Astrocyte (in vitro differentiated cells and primary cell): ENCODE data around the gene PHF1. TPM values are rescaled to one million over a fixed set of nuclear protein-coding genes. Genes with fewer than 3 reads are reported as not detected.

Experiments
- DNase-seq: peaks from one replicate; pipeline ENCODE4 v3.0.0-alpha.2; 2010; ENCODE audit warnings: low read depth
- FAIRE-seq: peaks from 2 replicates; lab custom pipeline; 2011; peaks lifted over from hg19 to GRCh38; lab: Jason Lieb, UNC
- H2AFZ ChIP-seq: 2 replicates; pipeline ENCODE4 v1.6.0; 2012; ENCODE audit warnings: low read depth, low read length, inconsistent platforms
- H3K27ac ChIP-seq: 2 replicates; pipeline ENCODE4 v1.5.1; 2011; ENCODE audit warnings: low read depth, low read length, inconsistent platforms
- H3K27me3 ChIP-seq: 2 replicates; pipeline ENCODE4 v1.6.0; 2011; ENCODE audit warnings: low read length, inconsistent platforms; ENCODE audit not compliant: insufficient read depth
- H3K36me3 ChIP-seq: 2 replicates; pipeline ENCODE4 v1.5.1; 2011; ENCODE audit warnings: low read length, inconsistent platforms; ENCODE audit not compliant: insufficient read depth
- H3K4me1 ChIP-seq: 2 replicates; pipeline ENCODE4 v1.5.1; 2011; ENCODE audit warnings: low read length, inconsistent platforms; ENCODE audit not compliant: insufficient read depth
- H3K4me2 ChIP-seq: 2 replicates; pipeline ENCODE4 v1.6.0; 2012; ENCODE audit warnings: low read length, inconsistent platforms
- H3K4me3 ChIP-seq: 2 replicates; pipeline ENCODE4 v1.5.1; 2011; ENCODE audit warnings: low read depth, mild to moderate bottlenecking, low read length, inconsistent platforms; ENCODE audit not compliant: insufficient read depth
- H3K79me2 ChIP-seq: 2 replicates; pipeline ENCODE4 v1.6.0; 2012; ENCODE audit warnings: mild to moderate bottlenecking, low read length, inconsistent platforms; ENCODE audit not compliant: insufficient read depth
- H3K9ac ChIP-seq: 2 replicates; pipeline ENCODE4 v1.6.0; 2012; ENCODE audit warnings: mild to moderate bottlenecking, low read length, inconsistent platforms
- H3K9me3 ChIP-seq: 2 replicates; pipeline ENCODE4 v1.5.1; 2012; ENCODE audit warnings: low read depth, mild to moderate bottlenecking, low read length, inconsistent platforms; ENCODE audit not compliant: insufficient read depth
- H4K20me1 ChIP-seq: 2 replicates; pipeline ENCODE4 v1.6.0; 2012; ENCODE audit warnings: low read length, inconsistent platforms; ENCODE audit not compliant: insufficient read depth
- H3K27ac Mint-ChIP-seq: one replicate; pipeline ENCODE4 v1.8.0; 2021; ENCODE audit warnings: mild to moderate bottlenecking, mixed read lengths; ENCODE audit not compliant: unreplicated experiment
- H3K27me3 Mint-ChIP-seq: one replicate; pipeline ENCODE4 v1.8.0; 2021; ENCODE audit warnings: low read depth, mixed read lengths; ENCODE audit not compliant: unreplicated experiment
- H3K36me3 Mint-ChIP-seq: one replicate; pipeline ENCODE4 v1.8.0; 2021; ENCODE audit warnings: low read depth, mixed read lengths; ENCODE audit not compliant: unreplicated experiment
- H3K4me1 Mint-ChIP-seq: one replicate; pipeline ENCODE4 v1.8.0; 2021; ENCODE audit warnings: low read depth, mixed read lengths; ENCODE audit not compliant: unreplicated experiment
- H3K4me3 Mint-ChIP-seq: one replicate; pipeline ENCODE4 v1.8.0; 2021; ENCODE audit warnings: mild to moderate bottlenecking, moderate library complexity, mixed read lengths; ENCODE audit not compliant: unreplicated experiment
- H3K9me3 Mint-ChIP-seq: one replicate; pipeline ENCODE4 v1.8.0; 2021; ENCODE audit warnings: mild to moderate bottlenecking, mixed read lengths; ENCODE audit not compliant: unreplicated experiment
- CTCF ChIP-seq: IDR thresholded peaks from 2 replicates; pipeline ENCODE4 v1.5.1; 2011; ENCODE audit warnings: low read depth, mild to moderate bottlenecking, inconsistent platforms, low read length, moderate library complexity; ENCODE audit not compliant: insufficient read depth
- EZH2 ChIP-seq: IDR thresholded peaks from 2 replicates; pipeline ENCODE4 v1.6.1; 2012; ENCODE audit warnings: mild to moderate bottlenecking, low read length, inconsistent platforms; ENCODE audit not compliant: insufficient read depth
- total RNA-seq: library from RNA; stranded (reverse); gene quantifications from 2 replicates; pipeline ENCODE4 v1.2.1, GENCODE V29; 2021

PHF1 gene
- total RNA-seq, 1 donor from 2014 or later: 34.3 TPM

- Histone ChIP-seq H3K4me3 (peak overlapping the region; percentile 70), H3K9me3 (no peaks in the 10 kb centered on the region), H3K9ac (peak overlapping the region; percentile 80), H3K36me3 (no peaks in the 10 kb centered on the region), H2AFZ (peak overlapping the region; percentile 62), H3K27me3 (no peaks in the 10 kb centered on the region), H3K79me2 (peaks cover 43% of the 10 kb centered on the region), H3K27ac (no peak overlapping the region), H3K4me1 (peaks cover 43% of the 10 kb centered on the region), H3K4me2 (peak overlapping the region; percentile 100), H4K20me1 (peaks cover 50% of the 10 kb centered on the region)
- H3K36me3 Mint-ChIP-seq: peaks cover 5% of the 10 kb centered on the region
- H3K4me1 Mint-ChIP-seq: peaks cover 60% of the 10 kb centered on the region
- H3K27me3 Mint-ChIP-seq: no peaks in the 10 kb centered on the region
- peak overlapping the region; percentile 93 for H3K4me3 Mint-ChIP-seq
- no peaks in the 10 kb centered on the region for H3K9me3 Mint-ChIP-seq
- TF ChIP-seq CTCF: no peak
- TF ChIP-seq EZH2: no peak
- FAIRE-seq (no peak), DNase-seq (no peak)
- H3K27ac Mint-ChIP-seq: peak overlapping the region; percentile 50
These were observed 16.9 kb downstream of the PHF1 start for GRCh38 chr6:33427585-33428223.

- Mint-ChIP-seq H3K27ac (peak overlapping the region; percentile 93), H3K36me3 (peaks cover 5% of the 10 kb centered on the region), H3K9me3 (no peaks in the 10 kb centered on the region), H3K27me3 (no peaks in the 10 kb centered on the region), H3K4me3 (peak overlapping the region; percentile 91), H3K4me1 (peaks cover 67% of the 10 kb centered on the region)
- TF ChIP-seq EZH2 (no peak), CTCF (peak; percentile 37)
- peak overlapping the region; percentile 60 for H3K9ac ChIP-seq
- H3K36me3 ChIP-seq: no peaks in the 10 kb centered on the region
- no peak for FAIRE-seq
- peaks cover 50% of the 10 kb centered on the region for H3K4me1 ChIP-seq
- no peak for DNase-seq
- H3K4me2 ChIP-seq: peak overlapping the region; percentile 100
- peaks cover 57% of the 10 kb centered on the region for H4K20me1 ChIP-seq
- no peaks in the 10 kb centered on the region for H3K27me3 ChIP-seq
- no peak overlapping the region for H3K27ac ChIP-seq
- H3K9me3 ChIP-seq: no peaks in the 10 kb centered on the region
- H3K79me2 ChIP-seq: peaks cover 43% of the 10 kb centered on the region
- peak overlapping the region; percentile 58 for H3K4me3 ChIP-seq
- H2AFZ ChIP-seq: no peak overlapping the region
These were observed 17.6 kb downstream of the PHF1 start for GRCh38 chr6:33428224-33428965.
